NCI-H1436 (cell line): ENCODE results near the gene SCAPER.

Source experiments
- DNase-seq: peaks from one replicate; lab custom pipeline; 2025; lab: John Stamatoyannopoulos, UW

The SCAPER gene

DNA sequence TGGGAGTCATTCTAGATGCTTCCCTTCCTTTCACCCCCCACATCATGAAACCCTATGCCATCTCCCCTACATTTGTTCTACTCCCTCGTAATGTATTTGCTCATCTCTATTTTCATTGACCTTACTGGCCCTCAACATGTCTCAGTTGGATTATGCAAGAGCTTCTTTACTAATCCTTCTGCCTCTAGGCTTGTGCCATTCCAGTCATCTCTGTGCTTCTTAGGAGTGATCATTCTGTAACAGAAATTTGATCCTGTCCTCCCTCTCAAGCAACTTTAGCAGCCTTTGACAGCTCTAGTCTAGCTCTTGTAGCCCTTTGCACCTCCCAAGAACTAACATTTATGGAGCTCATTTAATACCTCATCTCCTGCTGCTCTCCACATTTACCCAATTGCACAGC, 503.9 kb downstream of the SCAPER start:
- no peak for DNase-seq

DNA sequence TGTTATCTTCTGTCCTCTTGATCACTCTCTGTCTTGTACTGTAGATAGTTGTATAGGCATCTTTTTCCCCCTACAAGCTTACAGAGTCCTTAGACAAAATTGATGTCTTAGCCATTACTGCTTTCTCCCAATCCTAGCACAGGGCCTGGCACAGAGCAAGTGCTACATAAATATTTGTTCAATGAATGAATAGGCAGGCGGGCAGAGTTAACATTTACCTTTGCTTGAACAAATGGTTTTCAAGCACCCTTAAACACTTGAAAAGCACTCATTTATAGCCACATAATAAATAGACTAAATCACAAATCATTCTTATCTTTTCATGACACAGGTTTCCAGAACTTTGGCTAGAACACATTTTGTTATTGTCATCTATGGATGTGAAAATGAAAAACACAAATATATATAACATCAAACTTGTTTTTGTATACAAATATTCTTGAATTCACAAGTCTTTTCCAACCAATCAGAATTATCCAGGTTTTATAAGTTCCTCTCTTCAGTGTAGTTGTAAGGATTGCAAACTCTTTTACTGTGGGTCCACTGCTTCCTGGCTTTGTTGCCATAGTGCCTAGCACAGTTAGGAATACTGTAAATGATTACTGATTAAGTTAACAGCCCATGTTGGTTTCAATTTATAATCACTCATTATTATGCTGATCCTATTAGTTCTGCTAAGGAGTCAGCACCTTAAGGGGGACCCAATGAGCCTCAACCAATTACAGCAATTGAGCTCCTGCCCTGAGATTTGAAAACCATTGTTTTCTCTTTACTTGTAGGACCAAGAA, 506.6 kb downstream of the SCAPER start:
- DNase-seq: peak; percentile 70

- peak; percentile 20 for DNase-seq
Observed at GRCh38 chr15:76393614-76394013, 511.5 kb downstream of the SCAPER start.

DNA sequence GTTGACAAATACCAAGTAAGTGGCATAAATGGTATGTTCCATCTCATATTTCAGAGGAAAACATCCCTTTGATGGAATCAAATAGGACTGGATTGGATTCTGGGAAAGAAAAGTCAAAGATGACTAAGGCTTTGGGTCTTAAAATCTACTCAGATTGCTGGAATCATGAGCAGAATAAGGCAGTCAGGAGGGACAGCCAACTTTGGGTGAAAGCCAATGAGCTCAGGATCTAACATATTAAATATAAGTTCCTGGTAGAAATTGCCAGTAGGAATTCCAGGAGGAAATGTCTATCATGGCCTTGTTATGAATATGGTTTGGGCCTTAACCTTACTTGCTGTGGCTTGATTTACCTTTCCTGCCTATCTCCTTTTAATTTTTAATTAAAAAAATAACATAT, 513.3 kb downstream of the SCAPER start:
- no peak for DNase-seq

DNA sequence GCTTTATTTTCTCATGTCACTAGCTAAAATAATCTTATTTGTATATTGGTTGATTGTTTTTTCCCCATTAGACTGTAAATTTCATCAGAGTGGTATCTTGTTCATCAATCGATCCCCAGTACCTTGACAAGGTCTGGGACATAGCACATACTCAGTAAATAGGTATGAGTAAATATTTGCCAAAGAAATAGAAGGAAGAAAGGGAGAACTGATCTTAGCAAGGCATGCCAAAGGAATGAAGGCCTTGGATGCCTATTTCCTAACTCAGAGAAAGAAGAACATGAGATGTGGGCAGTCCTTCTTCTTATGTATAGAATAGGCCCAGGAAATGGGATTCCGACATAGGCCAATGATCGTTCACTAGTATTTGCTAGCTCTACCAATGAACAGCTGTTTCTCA, 513.8 kb downstream of the SCAPER start:
- no peak for DNase-seq

DNA sequence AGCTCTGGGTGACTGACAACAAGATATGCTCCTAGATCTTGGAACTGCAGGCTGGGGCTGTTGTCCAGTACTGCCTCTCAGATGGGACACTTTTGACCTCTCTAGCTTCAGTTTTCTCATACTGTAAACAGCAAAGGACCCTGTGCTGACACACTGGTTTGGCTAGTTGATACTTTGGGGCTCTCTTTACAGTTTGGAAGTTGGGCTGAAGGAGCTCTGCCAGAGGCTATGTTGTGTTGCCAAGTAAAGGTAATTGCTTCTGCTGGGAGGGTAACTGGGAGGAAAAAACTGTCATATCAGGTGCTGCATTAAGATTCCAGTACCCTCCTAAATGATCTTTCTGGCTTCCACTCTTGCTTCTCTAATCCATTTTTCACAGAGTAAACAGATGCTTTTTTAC, 514.6 kb downstream of the SCAPER start:
- DNase-seq: no peak

GRCh38 chr15:76386926-76387325, 518.2 kb downstream of the SCAPER start:
- DNase-seq: no peak

GRCh38 chr15:76386178-76386577, 519.0 kb downstream of the SCAPER start:
- DNase-seq: no peak

- no peak for DNase-seq
Observed at GRCh38 chr15:76384409-76384808, 520.7 kb downstream of the SCAPER start.

GRCh38 chr15:76382987-76383728, 522.0 kb downstream of the SCAPER start:
- no peak for DNase-seq

DNA sequence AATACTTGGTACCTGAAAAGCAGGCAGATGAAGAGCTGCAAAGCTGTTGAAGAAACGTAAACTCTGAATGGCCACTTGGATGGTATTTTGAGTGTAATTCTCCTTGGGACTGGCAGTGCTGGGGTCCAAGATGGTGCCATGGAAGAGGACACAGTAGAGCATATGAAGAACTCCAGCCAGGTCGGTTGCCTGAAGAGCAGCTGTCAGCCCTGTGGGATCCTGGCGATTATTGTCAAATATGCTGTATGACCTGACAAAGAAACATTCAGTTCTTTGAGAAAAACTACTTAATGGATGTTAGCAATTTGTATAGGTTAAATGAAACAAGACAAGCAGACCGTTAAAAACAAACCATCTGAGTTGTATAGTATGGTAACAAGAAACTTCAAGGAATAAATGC, 523.8 kb downstream of the SCAPER start:
- no peak for DNase-seq

- DNase-seq: no peak
Observed at GRCh38 chr15:76380249-76380648, 524.9 kb downstream of the SCAPER start.

DNA sequence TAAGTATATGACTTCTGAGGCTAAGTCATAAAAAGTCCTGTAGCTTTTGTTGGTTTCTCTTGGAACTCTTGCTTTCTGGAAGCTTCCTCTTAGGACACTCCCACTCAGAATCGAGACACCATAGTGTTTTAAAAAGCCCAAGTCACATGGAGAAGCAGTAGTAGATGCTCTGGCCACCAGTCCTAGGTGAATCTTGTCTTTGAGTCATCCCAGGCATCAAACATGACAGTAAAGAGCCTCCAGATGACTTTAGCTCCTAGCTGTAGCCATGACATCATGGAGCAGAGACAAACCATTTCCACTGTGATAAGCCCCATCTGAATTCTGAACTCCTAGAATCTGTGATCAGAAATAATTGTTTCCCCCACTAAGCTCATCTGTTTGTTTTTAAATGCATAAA, 526.4 kb downstream of the SCAPER start:
- DNase-seq: no peak

GRCh38 chr15:76377751-76378150, 527.4 kb downstream of the SCAPER start:
- DNase-seq: no peak

DNA sequence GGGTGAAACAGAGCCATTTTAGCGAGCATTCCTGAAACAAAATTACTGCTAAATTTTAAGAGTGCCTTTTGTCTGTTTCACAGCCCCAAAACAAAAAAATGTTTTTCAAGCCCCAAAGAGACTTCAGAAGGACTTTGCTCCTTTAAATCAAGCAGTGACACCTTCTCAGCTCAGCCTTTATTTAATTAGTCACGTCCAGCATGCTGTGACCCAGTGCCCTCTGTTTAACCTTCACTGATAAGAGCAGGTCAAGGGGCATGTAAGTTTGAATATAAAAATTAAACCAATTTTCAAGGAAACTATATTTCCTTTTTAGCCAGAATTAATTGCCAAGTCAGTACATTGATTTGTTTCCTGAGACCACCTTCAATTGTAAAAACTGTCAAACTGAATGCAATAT, 527.9 kb downstream of the SCAPER start:
- DNase-seq: no peak

DNA sequence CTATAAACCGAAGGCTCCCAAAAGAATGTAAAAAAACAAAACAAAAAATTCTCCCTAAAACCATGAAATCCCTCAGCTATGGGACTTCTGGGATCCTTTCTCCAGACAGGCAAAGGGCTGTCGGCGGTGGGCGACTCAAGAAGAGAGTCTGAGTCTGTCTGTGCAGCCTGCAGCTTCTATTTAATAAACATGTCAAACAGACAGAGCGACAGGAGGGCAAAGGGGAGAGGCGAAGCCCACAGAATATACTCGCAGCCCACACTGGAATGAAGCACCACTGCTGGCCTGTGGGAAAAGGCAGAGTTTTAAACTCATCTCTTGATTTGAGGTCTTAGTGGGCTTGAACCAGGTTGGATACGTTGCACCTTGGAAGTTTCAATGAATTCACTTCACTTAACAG, 528.3 kb downstream of the SCAPER start:
- no peak for DNase-seq

- no peak for DNase-seq
Observed at GRCh38 chr15:76376029-76376428, 529.1 kb downstream of the SCAPER start.

DNA sequence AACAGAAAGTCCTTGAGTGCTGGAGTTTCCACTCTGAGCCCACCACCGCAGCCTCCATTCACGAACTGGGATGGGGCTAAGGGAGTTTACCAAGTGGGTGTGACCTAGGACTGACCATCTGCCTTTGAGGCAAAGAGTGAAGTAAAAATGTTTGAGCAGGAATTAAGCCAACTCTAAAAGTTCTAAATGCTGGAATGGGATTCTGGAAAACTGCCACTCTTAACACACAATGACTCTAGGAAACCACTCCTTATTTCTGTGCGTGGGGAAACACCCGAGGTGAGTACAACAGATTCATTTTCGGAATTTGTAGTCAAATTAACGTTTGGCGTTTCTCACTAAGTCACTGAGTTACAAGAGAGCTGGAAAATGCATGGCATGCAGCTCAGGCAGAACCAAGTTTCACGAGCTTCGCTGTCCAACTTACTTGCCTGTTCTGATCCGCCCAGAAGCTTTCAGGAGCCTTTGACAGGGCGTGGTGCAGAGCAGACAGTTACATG, 537.0 kb downstream of the SCAPER start:
- no peak for DNase-seq

DNA sequence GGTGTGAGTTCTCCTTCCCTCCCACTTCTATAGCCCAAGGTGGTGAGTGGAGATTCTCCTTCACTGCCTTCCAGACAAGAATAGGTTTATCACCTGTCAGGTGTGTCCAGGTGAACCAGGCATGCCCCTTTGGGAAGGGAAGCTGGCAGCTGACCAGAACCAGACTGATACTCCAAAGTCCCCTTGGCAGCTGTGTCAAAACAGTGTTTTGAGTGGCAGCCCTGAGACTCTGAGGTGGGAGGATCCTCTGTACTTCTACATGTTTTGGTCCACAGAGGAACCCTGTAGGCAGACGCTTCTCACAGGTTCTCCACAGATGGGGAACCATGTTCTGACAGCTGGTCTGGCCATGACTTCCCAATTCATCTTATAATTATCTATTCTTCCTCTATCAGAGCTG, 538.4 kb downstream of the SCAPER start:
- DNase-seq: no peak

DNA sequence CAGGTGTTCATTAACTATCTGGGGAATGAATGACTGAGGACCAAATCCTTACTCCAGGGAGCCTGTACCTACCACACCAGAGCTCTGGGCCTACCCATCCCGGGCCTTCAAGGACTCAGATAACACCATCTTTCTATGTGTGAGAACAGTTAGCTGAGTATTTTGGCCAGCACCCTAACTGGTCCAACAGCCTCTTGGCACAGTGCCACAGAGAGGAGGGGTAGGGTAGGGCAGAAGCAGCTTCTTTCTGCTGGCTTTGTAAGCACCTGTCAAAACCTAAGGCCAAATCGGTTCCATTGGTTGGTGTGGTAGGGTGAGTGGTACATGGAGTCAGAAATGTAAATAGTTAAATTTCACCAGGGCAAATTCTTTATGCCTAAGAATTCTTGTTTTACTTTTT, 541.9 kb downstream of the SCAPER start:
- DNase-seq: no peak

GRCh38 chr15:76360416-76360815, 544.7 kb downstream of the SCAPER start:
- DNase-seq: no peak

DNA sequence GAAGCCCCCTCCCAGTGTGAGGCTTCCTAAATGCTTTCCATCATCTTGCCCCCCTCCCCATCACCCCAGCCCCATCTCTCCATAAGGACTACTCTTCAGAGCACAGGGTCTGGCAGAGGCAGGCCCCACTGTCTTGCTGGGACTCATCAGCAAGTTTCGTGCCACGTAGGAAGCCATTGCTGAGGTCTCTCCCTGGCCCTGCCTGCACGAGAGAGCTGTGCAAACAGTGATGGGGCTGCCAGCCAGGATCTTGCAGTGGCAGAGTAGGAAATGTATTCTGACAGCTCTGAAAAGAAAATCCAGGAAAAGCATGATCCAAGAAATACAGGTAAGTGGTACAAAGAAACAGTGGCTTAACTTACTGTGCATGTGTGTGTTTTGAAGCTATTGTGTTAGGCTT, 546.0 kb downstream of the SCAPER start:
- no peak for DNase-seq

DNA sequence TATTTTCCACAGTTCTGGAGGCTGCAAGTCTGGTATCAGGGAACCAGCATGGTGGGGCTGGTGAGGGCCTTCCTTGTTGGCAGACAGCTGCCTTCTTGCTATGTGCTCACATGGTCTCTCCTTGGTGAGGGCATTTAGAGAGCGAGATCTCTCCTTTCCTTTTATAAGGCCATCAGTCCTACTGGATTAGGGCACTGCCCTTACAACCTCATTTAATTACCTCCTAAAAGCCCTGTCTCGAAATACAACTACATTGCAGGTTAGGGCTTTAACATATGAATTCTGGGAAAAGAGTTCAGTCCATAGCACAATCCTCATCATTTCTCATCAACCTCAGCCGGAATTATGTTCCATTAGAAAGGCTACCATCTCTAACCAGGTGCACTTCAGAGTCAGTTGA, 546.7 kb downstream of the SCAPER start:
- no peak for DNase-seq
